Measurements from ENCODE around the gene SCAMP4. TPM values are rescaled to one million over a fixed set of nuclear protein-coding genes. Genes with fewer than 3 reads are reported as not detected.
A peak's percentile ranks its signal among the peaks of the same experiment; 100 is the strongest.

SCAMP4 gene
- polyA plus RNA-seq, 4 donors = 49.6 to 94.5 (median 86.5) TPM

GRCh38 chr19:1954532-1954933, 49.3 kb downstream of the SCAMP4 start:
- no peak for DNase-seq (ENCODE audit: low read depth in 4 of 4, low spot score in 2 of 4)

GRCh38 chr19:1955171-1956121, 50.2 kb downstream of the SCAMP4 start:
- DNase-seq (ENCODE audit: low read depth in 4 of 4, low spot score in 2 of 4) = no peak

GRCh38 chr19:1956122-1956494, 50.9 kb downstream of the SCAMP4 start:
- DNase-seq (ENCODE audit: low read depth in 4 of 4, low spot score in 2 of 4) = no peak

- DNase-seq (ENCODE audit: low read depth in 4 of 4, low spot score in 2 of 4) = no peak
Observed at GRCh38 chr19:1956868-1957492, 51.8 kb downstream of the SCAMP4 start.

- DNase-seq (ENCODE audit: low read depth in 4 of 4, low spot score in 2 of 4) = no peak
Observed at GRCh38 chr19:1957562-1958248, 52.5 kb downstream of the SCAMP4 start.

GRCh38 chr19:1959928-1960589, 54.9 kb downstream of the SCAMP4 start:
- no peak for DNase-seq (ENCODE audit: low read depth in 4 of 4, low spot score in 2 of 4)

- peak in 1 of 4 donors; percentile 24 for DNase-seq (ENCODE audit: low read depth in 4 of 4, low spot score in 2 of 4)
Observed at GRCh38 chr19:1961000-1961883, 56.0 kb downstream of the SCAMP4 start.

- no peak for DNase-seq (ENCODE audit: low read depth in 4 of 4, low spot score in 2 of 4)
Observed at GRCh38 chr19:1962674-1963073, 57.5 kb downstream of the SCAMP4 start.

- DNase-seq (ENCODE audit: low read depth in 4 of 4, low spot score in 2 of 4) = no peak
Observed at GRCh38 chr19:1967087-1967608, 61.9 kb downstream of the SCAMP4 start.

GRCh38 chr19:1968279-1969175, 63.3 kb downstream of the SCAMP4 start:
- no peak for DNase-seq (ENCODE audit: low read depth in 4 of 4, low spot score in 2 of 4)

- DNase-seq (ENCODE audit: low read depth in 4 of 4, low spot score in 2 of 4) = no peak
Observed at GRCh38 chr19:1969176-1970002, 64.2 kb downstream of the SCAMP4 start.

- DNase-seq (ENCODE audit: low read depth in 4 of 4, low spot score in 2 of 4) = no peak
Observed at GRCh38 chr19:1970003-1970805, 65.0 kb downstream of the SCAMP4 start.

- no peak for DNase-seq (ENCODE audit: low read depth in 4 of 4, low spot score in 2 of 4)
Observed at GRCh38 chr19:1970806-1971502, 65.8 kb downstream of the SCAMP4 start.

- no peak for DNase-seq (ENCODE audit: low read depth in 4 of 4, low spot score in 2 of 4)
Observed at GRCh38 chr19:1974381-1975161, 69.4 kb downstream of the SCAMP4 start.

GRCh38 chr19:1975162-1975480, 69.9 kb downstream of the SCAMP4 start:
- no peak for DNase-seq (ENCODE audit: low read depth in 4 of 4, low spot score in 2 of 4)

Data from left renal cortex interstitium (tissue), 4 donors.